K562 (cell line): ENCODE measurements around the gene SPEG. TPM values are rescaled to one million over a fixed set of nuclear protein-coding genes. Genes with fewer than 3 reads are reported as not detected.

Source experiments
- BRD9 ChIP-seq: fragments of 450-650 bp; IDR thresholded peaks from 2 replicates; pipeline ENCODE4 v1.6.1; 2018; ENCODE audit warnings: low read depth; ENCODE audit not compliant: partially characterized antibody
- CC2D1A ChIP-seq: fragments of 450-650 bp; IDR thresholded peaks from 2 replicates; pipeline ENCODE4 v1.6.1; 2017; ENCODE audit warnings: mild to moderate bottlenecking
- CXXC5 ChIP-seq: fragments of 250-450 bp; sonication (Bioruptor Pico); IDR thresholded peaks from 2 replicates; pipeline ENCODE4 v1.8.0; 2022; ENCODE audit warnings: inconsistent platforms, mild to moderate bottlenecking, moderate library complexity
- DACH1 ChIP-seq: fragments of 450-650 bp; IDR thresholded peaks from 2 replicates; pipeline ENCODE4 v1.6.1; 2018; ENCODE audit not compliant: partially characterized antibody
- EP400 ChIP-seq: fragments of 450-650 bp; IDR thresholded peaks from 2 replicates; pipeline ENCODE4 v1.6.1; 2017; ENCODE audit warnings: antibody characterized with exemption, mild to moderate bottlenecking, moderate library complexity
- GABPB1 ChIP-seq: sonication (generic); formaldehyde crosslinking; IDR thresholded peaks from 2 replicates; pipeline ENCODE4 v1.8.0; 2022; ENCODE audit warnings: mild to moderate bottlenecking, missing genetic modification reagents
- HDGF ChIP-seq: fragments of 450-650 bp; IDR thresholded peaks from 2 replicates; pipeline ENCODE4 v1.6.1; 2016
- KDM1A ChIP-seq, 2 experiments: fragments of 450-650 bp; IDR thresholded peaks; 2 replicates each; pipeline ENCODE4 v1.6.1; 2016; ENCODE audit warnings: mild to moderate bottlenecking in 2 of 2
- NCOA6 ChIP-seq: fragments of 450-650 bp; IDR thresholded peaks from 2 replicates; pipeline ENCODE4 v1.6.1; 2017; ENCODE audit warnings: mild to moderate bottlenecking
- NCOR1 ChIP-seq: fragments of 450-650 bp; IDR thresholded peaks from 2 replicates; pipeline ENCODE4 v1.6.1; 2016; ENCODE audit warnings: mild to moderate bottlenecking, moderate library complexity
- NFRKB ChIP-seq: fragments of 450-650 bp; IDR thresholded peaks from 2 replicates; pipeline ENCODE4 v1.6.1; 2016; ENCODE audit warnings: low read depth
- POU5F1 ChIP-seq: fragments of 150-350 bp; IDR thresholded peaks from 2 replicates; pipeline ENCODE4 v1.6.1; 2014; ENCODE audit warnings: borderline replicate concordance, low read length, low read depth, mild to moderate bottlenecking; ENCODE audit not compliant: partially characterized antibody
- RBFOX2 ChIP-seq: fragments of 200-400 bp; formaldehyde crosslinking; IDR thresholded peaks from 2 replicates; pipeline ENCODE4 v1.6.1; 2017; ENCODE audit warnings: low read depth, mild to moderate bottlenecking, low read length, moderate library complexity
- SMARCE1 ChIP-seq: fragments of 450-650 bp; IDR thresholded peaks from 2 replicates; pipeline ENCODE4 v1.7.1; 2016; ENCODE audit warnings: mild to moderate bottlenecking
- TCF3 ChIP-seq: sonication (generic); formaldehyde crosslinking; IDR thresholded peaks from 2 replicates; pipeline ENCODE4 v1.4.0; 2020; ENCODE audit warnings: mild to moderate bottlenecking, missing genetic modification reagents
- UBTF ChIP-seq, 2 experiments: IDR thresholded peaks; 2 replicates each; pipeline ENCODE4 v1.6.1; 2012; ENCODE audit warnings: improper control_type of control experiment in 2 of 2, low read depth in 2 of 2, low read length in 2 of 2, borderline replicate concordance in 1 of 2
- XRCC5 ChIP-seq: fragments of 200-400 bp; formaldehyde crosslinking; IDR thresholded peaks from 2 replicates; pipeline ENCODE4 v1.6.1; 2017; ENCODE audit warnings: low read depth, mild to moderate bottlenecking, low read length
- ZNF239 ChIP-seq: fragments of 250-450 bp; sonication (Bioruptor Pico); IDR thresholded peaks from 2 replicates; pipeline ENCODE4 v1.4.0; 2020; ENCODE audit warnings: mild to moderate bottlenecking
- polyA plus RNA-seq, 8 experiments: library from polyadenylated mRNA; depleted of rRNA in 4 of 8; stranded (reverse) in 5 of 8; unstranded in 3 of 8; fragments of >200 nt; fragmentation: Nextera tagmentation in 2 of 8; fragmentation: Illumina TruSeq in 1 of 8; extraction: Ambion mirVana in 2 of 8; extraction: Trizol in 1 of 8; gene quantifications; 2 replicates each; pipeline versions ENCODE4 v1.2.1 to v1.2.3, GENCODE V29; 2011 to 2014; ENCODE audit warnings: inconsistent platforms in 1 of 8, missing spikeins in 1 of 8
- total RNA-seq, 7 experiments: library from RNA; depleted of rRNA in 6 of 7; stranded (reverse); fragments of >200 nt in 6 of 7; fragmentation: Illumina TruSeq in 2 of 7; extraction: Trizol in 2 of 7; gene quantifications; 2 replicates each; pipeline versions ENCODE4 v1.2.1 to v1.2.3, GENCODE V29; 2011 to 2021; ENCODE audit warnings: low replicate concordance in 1 of 7
- TF ChIP-seq, protein P1 (sequence below), 2 experiments: fragments of 450-650 bp; IDR thresholded peaks; 2 replicates each; pipeline ENCODE4 v1.6.1; 2016
- TF ChIP-seq, protein P2 (sequence below): fragments of 150-350 bp; IDR thresholded peaks from 2 replicates; pipeline ENCODE4 v1.6.1; 2014; ENCODE audit warnings: low read depth, mild to moderate bottlenecking, low read length, borderline replicate concordance

The SPEG gene
- total and polyA plus RNA-seq, 9 of the 15 experiments (the other 6 are each of a cell fraction or from before 2014, with no cell fraction given), result 0.49 to 8.7 (median 3.0) TPM

GRCh38 chr2:219521066-219521880, 86.6 kb downstream of the SPEG start (continued):
- TF ChIP-seq KDM1A (IDR thresholded peaks at IDR 0.05) (peak; percentile 67 to 76), RBFOX2 (peak; percentile 64; the same call in 1 of the 2 replicates), CXXC5 (CRISPR knock-in tag) (peak; percentile 67), HDGF (0 out of 2 replicates have a peak, but pooled peaks have one; percentile 42), XRCC5 (no peak), NCOA6 (no peak), NFRKB (0 out of 2 replicates have a peak, but pooled peaks have one; percentile 28), EP400 (peak; percentile 62), NCOR1 (peak; percentile 83), TCF3 (CRISPR knock-in tag) (peak; percentile 84), CC2D1A (peak; percentile 70; the same call in 1 of the 2 replicates), GABPB1 (peak; percentile 52; the same call in 1 of the 2 replicates), UBTF (IDR thresholded peaks at IDR 0.05; ENCODE audit: borderline replicate concordance in 1 of 2, low read depth in 2 of 2, low read length in 2 of 2) (0 out of 4 replicates have a peak, but pooled peaks of 1 of the 2 experiments have one; percentile 18), SMARCE1 (0 out of 2 replicates have a peak, but pooled peaks have one; percentile 27), POU5F1 (no peak), ZNF239 (CRISPR knock-in tag) (no peak), BRD9 (peak; percentile 76), DACH1 (peak; percentile 76)
- TF ChIP-seq, protein P1, sequence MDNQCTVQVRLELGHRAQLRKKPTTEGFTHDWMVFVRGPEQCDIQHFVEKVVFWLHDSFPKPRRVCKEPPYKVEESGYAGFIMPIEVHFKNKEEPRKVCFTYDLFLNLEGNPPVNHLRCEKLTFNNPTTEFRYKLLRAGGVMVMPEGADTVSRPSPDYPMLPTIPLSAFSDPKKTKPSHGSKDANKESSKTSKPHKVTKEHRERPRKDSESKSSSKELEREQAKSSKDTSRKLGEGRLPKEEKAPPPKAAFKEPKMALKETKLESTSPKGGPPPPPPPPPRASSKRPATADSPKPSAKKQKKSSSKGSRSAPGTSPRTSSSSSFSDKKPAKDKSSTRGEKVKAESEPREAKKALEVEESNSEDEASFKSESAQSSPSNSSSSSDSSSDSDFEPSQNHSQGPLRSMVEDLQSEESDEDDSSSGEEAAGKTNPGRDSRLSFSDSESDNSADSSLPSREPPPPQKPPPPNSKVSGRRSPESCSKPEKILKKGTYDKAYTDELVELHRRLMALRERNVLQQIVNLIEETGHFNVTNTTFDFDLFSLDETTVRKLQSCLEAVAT (IDR thresholded peaks at IDR 0.05), result 0 out of 4 replicates have a peak, but pooled peaks of 1 of the 2 experiments have one; percentile 23
- TF ChIP-seq, protein P2, sequence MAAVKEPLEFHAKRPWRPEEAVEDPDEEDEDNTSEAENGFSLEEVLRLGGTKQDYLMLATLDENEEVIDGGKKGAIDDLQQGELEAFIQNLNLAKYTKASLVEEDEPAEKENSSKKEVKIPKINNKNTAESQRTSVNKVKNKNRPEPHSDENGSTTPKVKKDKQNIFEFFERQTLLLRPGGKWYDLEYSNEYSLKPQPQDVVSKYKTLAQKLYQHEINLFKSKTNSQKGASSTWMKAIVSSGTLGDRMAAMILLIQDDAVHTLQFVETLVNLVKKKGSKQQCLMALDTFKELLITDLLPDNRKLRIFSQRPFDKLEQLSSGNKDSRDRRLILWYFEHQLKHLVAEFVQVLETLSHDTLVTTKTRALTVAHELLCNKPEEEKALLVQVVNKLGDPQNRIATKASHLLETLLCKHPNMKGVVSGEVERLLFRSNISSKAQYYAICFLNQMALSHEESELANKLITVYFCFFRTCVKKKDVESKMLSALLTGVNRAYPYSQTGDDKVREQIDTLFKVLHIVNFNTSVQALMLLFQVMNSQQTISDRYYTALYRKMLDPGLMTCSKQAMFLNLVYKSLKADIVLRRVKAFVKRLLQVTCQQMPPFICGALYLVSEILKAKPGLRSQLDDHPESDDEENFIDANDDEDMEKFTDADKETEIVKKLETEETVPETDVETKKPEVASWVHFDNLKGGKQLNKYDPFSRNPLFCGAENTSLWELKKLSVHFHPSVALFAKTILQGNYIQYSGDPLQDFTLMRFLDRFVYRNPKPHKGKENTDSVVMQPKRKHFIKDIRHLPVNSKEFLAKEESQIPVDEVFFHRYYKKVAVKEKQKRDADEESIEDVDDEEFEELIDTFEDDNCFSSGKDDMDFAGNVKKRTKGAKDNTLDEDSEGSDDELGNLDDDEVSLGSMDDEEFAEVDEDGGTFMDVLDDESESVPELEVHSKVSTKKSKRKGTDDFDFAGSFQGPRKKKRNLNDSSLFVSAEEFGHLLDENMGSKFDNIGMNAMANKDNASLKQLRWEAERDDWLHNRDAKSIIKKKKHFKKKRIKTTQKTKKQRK, result no peak
